Bronchial epithelial cell (primary cell): ENCODE measurements around the gene C3orf85. TPM values are rescaled to one million over a fixed set of nuclear protein-coding genes. Genes with fewer than 3 reads are reported as not detected.

ENCODE experiments used
- DNase-seq: peaks from one replicate; pipeline ENCODE4 v3.0.0-alpha.2; 2010; ENCODE audit warnings: low read depth
- FAIRE-seq: peaks from 2 replicates; lab custom pipeline; 2011; peaks lifted over from hg19 to GRCh38; lab: Jason Lieb, UNC
- H3K27me3 ChIP-seq: 2 replicates; pipeline ENCODE4 v1.5.1; 2011; ENCODE audit warnings: low read length; ENCODE audit not compliant: control insufficient read depth, insufficient read depth
- H3K36me3 ChIP-seq: 2 replicates; pipeline ENCODE4 v1.5.1; 2011; ENCODE audit warnings: low read length; ENCODE audit not compliant: control insufficient read depth, insufficient read depth
- H3K4me3 ChIP-seq: 2 replicates; pipeline ENCODE4 v1.5.1; 2011; ENCODE audit warnings: mild to moderate bottlenecking, low read depth, low read length, control low read depth
- CTCF ChIP-seq: IDR thresholded peaks from 2 replicates; pipeline ENCODE4 v1.5.1; 2011; ENCODE audit warnings: mild to moderate bottlenecking, moderate library complexity, low read length, control low read depth, inconsistent platforms; ENCODE audit not compliant: insufficient read depth, severe bottlenecking
- total RNA-seq: library from RNA; depleted of rRNA; stranded (reverse); fragments of >200 nt; gene quantifications from 2 replicates; pipeline ENCODE4 v1.2.1, GENCODE V29; 2014

The C3orf85 gene
- total RNA-seq, 1 donor from 2014 or later, result not detected

DNA sequence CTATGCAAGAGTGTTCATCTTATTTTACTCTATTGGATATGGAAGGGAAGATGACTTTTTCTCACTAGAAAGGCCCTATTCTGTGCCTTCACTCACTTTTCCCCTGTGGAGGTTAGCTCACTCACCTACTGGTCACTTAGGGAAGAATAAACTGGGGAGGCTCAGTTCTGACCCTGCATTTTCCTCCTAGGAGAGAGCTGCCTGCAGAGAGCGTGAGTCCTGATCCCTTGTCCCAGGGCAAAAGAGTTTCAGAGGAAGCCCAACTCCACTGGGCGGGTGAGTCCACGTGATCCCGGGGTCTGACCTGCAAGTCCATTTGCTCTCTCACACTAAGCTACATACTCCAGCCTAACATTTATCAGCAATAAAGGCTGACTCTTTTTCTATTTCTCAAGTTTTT, 26.9 kb upstream of the C3orf85 start:
- no peak for DNase-seq
- no peak for TF ChIP-seq CTCF
- Histone ChIP-seq H3K4me3 (no peak overlapping the region), H3K36me3 (no peaks in the 10 kb centered on the region), H3K27me3 (no peaks in the 10 kb centered on the region)
- FAIRE-seq, result no peak

DNA sequence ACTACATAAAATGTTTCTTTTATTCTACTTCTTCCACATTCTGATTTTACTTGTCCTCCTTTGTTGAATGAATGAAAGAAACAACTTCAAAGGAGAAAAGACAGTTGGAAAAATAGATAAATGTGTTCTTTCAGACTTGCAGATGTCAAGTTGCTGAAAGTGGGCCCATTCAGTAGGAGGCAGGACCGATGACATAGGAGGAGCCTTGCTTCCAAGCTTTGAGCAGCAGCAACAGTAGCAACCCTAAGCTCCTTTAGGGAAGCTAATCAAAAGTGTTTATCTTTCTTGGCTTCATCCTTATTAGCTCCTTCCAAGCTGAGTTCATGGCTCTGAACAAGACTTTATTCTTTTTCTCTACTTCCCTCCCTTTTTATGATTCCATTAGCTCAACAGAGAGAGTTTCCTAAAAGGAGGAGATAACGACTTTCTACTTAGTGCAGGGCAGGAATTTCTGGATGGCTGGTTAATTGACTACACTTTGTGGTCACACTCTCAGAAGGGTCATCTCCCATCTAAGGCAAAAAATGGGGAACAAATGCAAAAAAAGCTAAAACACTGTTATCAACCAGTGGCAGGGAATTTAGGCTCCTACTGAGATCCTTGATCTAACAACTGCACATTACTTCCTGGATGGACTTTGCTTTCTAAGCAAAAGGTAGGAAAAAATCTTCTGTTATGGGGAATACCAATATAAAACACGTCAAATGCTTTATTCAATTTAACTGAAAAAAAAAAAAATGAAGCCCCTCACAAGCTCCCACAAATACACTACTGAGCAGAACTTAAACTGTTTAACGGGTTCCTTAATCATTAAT, 23.4 kb upstream of the C3orf85 start:
- no peak for FAIRE-seq
- H3K4me3 ChIP-seq, result no peak overlapping the region
- no peaks in the 10 kb centered on the region for H3K27me3 ChIP-seq
- DNase-seq, result no peak
- no peak for TF ChIP-seq CTCF
- no peaks in the 10 kb centered on the region for H3K36me3 ChIP-seq

DNA sequence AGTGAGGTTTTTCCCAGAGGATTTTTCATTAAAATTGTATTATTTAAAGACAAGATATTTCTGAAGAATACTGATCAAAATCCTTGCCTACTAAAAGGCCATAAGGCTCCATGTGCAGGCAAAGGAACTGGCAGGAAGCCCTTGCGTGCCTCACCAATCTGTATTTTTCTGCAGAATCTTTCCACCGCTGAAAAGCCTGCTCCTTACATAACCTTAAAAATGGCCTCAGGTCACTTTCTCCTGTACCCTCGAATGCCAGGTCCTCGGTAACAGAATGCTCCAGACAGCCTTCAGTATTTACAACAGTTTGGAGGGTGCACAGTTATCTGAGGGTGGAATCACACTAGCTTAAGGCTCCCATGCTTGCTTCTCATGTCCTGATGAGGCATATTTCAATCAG, 21.8 kb upstream of the C3orf85 start:
- no peaks in the 10 kb centered on the region for H3K36me3 ChIP-seq
- no peak for FAIRE-seq
- no peak overlapping the region for H3K4me3 ChIP-seq
- no peaks in the 10 kb centered on the region for H3K27me3 ChIP-seq
- no peak for TF ChIP-seq CTCF
- no peak for DNase-seq

GRCh38 chr3:109115451-109115850, 21.1 kb upstream of the C3orf85 start:
- TF ChIP-seq CTCF, result no peak
- Histone ChIP-seq H3K4me3 (no peak overlapping the region), H3K27me3 (no peaks in the 10 kb centered on the region), H3K36me3 (no peaks in the 10 kb centered on the region)
- FAIRE-seq (no peak), DNase-seq (no peak)

- Histone ChIP-seq H3K4me3 (no peak overlapping the region), H3K36me3 (no peaks in the 10 kb centered on the region), H3K27me3 (no peaks in the 10 kb centered on the region)
- TF ChIP-seq CTCF, result no peak
- FAIRE-seq (no peak), DNase-seq (no peak)
Measured at GRCh38 chr3:109116031-109116430, 20.5 kb upstream of the C3orf85 start.

- Histone ChIP-seq H3K4me3 (no peak within 1 kb of the TSS), H3K27me3 (no peaks in the 10 kb centered on the region), H3K36me3 (no peaks in the 10 kb centered on the region)
- DNase-seq, result no peak
- no peak for TF ChIP-seq CTCF
- FAIRE-seq, result no peak
Measured at GRCh38 chr3:109117939-109118338, 18.6 kb upstream of the C3orf85 start, which contains the start of gene MORC1. TSS of gene MORC1 (minus strand) at chr3:109118134. CDS start at chr3:109118059, 75 bp downstream.
